Cardiac fibroblast (primary cell): ENCODE measurements around the gene SELE.

Experiments
- DNase-seq, 2 donors: peaks; one replicate each; pipeline versions ENCODE4 v3.0.0 to v3.0.0-alpha.2; 2010; ENCODE audit warnings: low read depth in 2 of 2
- H3K4me3 ChIP-seq, 2 donors: replicated peaks in 1 of 2; 1 replicate in 1 of 2; 2 replicates in 1 of 2; pipeline ENCODE4 v1.5.1; 2011; ENCODE audit warnings: low read depth in 2 of 2, low read length in 2 of 2, mild to moderate bottlenecking in 2 of 2, moderate library complexity in 1 of 2
- TF ChIP-seq, protein P1 (sequence below): IDR thresholded peaks from one replicate; pipeline ENCODE4 v1.5.1; 2011; ENCODE audit warnings: low read depth, mild to moderate bottlenecking, low read length, inconsistent platforms

The SELE gene

DNA sequence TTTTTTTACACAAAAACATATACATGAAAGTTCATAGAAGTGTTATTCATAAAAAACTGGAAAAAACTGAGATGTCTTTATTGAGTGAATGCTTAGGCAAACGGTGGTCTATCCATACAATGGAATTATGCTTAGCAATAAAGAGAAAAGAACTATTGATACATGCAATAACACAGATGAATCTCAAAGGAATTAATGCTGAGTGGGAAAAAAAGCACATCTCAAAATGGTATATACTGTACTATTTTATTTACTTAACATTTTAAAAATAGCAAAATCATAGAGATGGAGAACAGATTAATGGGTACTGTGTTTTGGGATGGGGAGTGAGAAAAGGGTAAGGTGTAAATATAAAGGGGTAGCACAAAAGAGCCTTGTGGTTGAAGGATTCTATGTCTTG lies 31.0 kb upstream of the SELE start:
- DNase-seq: no peak
- H3K4me3 ChIP-seq: no peak overlapping the region
- TF ChIP-seq, protein P1, sequence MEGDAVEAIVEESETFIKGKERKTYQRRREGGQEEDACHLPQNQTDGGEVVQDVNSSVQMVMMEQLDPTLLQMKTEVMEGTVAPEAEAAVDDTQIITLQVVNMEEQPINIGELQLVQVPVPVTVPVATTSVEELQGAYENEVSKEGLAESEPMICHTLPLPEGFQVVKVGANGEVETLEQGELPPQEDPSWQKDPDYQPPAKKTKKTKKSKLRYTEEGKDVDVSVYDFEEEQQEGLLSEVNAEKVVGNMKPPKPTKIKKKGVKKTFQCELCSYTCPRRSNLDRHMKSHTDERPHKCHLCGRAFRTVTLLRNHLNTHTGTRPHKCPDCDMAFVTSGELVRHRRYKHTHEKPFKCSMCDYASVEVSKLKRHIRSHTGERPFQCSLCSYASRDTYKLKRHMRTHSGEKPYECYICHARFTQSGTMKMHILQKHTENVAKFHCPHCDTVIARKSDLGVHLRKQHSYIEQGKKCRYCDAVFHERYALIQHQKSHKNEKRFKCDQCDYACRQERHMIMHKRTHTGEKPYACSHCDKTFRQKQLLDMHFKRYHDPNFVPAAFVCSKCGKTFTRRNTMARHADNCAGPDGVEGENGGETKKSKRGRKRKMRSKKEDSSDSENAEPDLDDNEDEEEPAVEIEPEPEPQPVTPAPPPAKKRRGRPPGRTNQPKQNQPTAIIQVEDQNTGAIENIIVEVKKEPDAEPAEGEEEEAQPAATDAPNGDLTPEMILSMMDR: no peak

DNA sequence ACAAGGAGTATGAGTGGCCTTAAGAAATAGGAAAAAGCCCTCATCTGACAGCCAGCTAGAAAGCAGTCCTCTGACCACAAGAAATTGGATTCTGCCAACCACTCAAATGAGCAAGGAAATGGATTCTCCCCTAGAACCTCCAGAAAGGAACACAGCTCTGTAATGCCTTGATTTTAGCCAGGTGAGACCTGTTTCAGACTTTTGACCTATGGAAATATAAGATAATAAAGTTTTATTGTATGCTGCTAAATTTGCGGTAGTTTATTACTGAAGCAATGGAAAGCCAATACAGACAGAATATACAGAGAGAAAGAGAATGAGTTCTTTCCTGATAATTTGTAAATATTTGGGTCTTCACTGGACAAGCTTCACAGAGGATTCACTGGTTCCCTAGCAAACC lies 28.8 kb upstream of the SELE start:
- TF ChIP-seq, protein P1: no peak
- H3K4me3 ChIP-seq: no peak overlapping the region
- DNase-seq: no peak

DNA sequence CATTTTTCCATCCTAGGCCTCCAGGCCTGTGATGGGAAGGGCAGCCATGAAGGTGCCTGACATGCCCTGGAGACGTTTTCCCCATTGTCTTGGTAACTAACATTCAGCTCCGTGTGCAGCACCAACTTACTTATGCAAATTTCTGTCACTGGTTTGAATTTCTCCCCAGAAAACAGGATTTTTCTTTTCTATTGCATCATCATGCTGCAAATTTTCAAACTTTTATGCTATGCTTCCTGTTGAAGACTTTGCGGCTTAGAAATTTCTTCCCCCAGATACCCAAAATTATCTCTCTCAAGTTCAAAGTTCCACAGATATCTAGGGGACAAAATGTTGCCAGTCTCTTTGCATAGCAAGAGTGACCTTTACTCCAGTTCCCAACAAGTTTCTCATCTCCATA lies 25.2 kb upstream of the SELE start:
- TF ChIP-seq, protein P1: no peak
- no peak overlapping the region for H3K4me3 ChIP-seq
- DNase-seq: no peak

DNA sequence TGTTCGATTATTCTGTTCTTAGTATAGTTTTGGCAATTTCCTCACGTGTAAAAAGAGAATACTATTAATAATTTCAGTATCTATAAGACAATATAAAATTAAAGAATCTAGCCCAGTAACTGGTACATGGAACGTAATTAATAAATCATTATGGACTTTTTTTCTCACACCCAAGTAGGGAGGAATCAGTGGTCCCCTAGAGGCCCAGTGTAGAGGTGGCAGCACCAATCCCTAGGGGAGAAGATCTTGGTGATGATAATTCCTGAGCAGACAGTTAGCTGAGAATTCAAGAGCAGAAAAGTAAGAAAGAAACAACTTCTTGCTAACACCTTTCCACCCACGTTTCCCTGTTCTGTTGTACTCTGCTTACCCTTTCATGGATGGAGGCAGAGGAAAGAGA lies 19.7 kb upstream of the SELE start:
- H3K4me3 ChIP-seq: no peak overlapping the region
- no peak for DNase-seq
- TF ChIP-seq, protein P1: no peak

DNA sequence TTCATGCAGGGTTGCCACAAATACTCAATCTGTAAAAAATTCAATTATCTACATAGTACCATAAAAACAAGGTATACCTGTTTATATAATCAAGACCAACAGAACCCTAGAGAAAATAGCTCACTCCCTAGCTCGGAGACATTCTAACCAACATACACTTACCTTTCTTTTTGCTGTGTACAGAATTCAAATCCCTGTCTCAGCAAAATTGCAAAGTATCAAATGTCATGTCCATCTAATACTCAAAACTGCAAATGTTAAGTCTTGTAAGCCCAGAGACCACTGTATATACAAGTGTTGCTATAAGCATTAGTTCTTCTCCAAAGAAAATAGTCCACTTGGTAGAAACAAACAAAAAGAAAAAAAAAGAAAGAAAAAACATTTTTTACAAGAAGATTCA lies 16.2 kb upstream of the SELE start:
- no peak overlapping the region for H3K4me3 ChIP-seq
- DNase-seq: no peak
- TF ChIP-seq, protein P1: no peak

DNA sequence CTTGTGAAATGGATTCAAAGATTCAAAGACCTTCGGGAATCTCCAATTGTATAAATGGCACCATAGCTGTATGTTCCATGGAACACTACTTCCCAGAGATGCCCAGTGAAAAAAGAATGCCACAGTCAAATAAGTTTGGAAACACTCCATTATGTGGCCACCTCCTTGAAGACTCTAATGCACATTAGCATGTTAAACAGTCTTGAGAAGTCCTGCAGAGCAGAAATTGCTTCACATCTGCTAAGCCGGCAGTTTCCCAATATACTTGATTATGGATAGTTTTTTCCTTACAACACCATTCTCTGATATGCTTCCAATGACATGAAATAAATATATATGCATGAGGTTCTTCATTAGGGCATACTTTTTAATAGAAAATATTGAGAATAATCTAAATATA lies 12.7 kb upstream of the SELE start:
- no peak overlapping the region for H3K4me3 ChIP-seq

More for the DNA sequence above, 12.7 kb upstream of the SELE start:
- no peak for DNase-seq
- TF ChIP-seq, protein P1: no peak
